BLaER1 (cell line): ENCODE measurements around the gene E2F1.
"Not testable (repeated sequence)": the region's sequence is repeated elsewhere in the genome, so short reads cannot be mapped to it uniquely, and the experiment has no call there.

Source experiments
- H3K27ac ChIP-seq: shearing (Covaris generic); formaldehyde crosslinking; 2 replicates; pipeline ENCODE4 v1.8.1; 2022
- H3K27me3 ChIP-seq: shearing (Covaris generic); formaldehyde crosslinking; 2 replicates; pipeline ENCODE4 v1.8.1; 2022
- H3K36me3 ChIP-seq: shearing (Covaris generic); formaldehyde crosslinking; 2 replicates; pipeline ENCODE4 v1.8.1; 2022
- H3K4me1 ChIP-seq: shearing (Covaris generic); formaldehyde crosslinking; 2 replicates; pipeline ENCODE4 v1.8.1; 2022
- H3K4me2 ChIP-seq: shearing (Covaris generic); formaldehyde crosslinking; 2 replicates; pipeline ENCODE4 v1.8.1; 2022
- H3K4me3 ChIP-seq: shearing (Covaris generic); formaldehyde crosslinking; 2 replicates; pipeline ENCODE4 v1.8.1; 2022
- H3K9ac ChIP-seq: shearing (Covaris generic); formaldehyde crosslinking; 2 replicates; pipeline ENCODE4 v1.8.1; 2022
- H3K9me3 ChIP-seq: shearing (Covaris generic); formaldehyde crosslinking; 2 replicates; pipeline ENCODE4 v1.8.1; 2022
- H4K20me1 ChIP-seq: shearing (Covaris generic); formaldehyde crosslinking; 2 replicates; pipeline ENCODE4 v1.8.1; 2022
- Cebpa-rat ChIP-seq: shearing (Covaris generic); IDR thresholded peaks from 2 replicates; pipeline ENCODE4 v1.8.1; 2022

E2F1 gene

DNA sequence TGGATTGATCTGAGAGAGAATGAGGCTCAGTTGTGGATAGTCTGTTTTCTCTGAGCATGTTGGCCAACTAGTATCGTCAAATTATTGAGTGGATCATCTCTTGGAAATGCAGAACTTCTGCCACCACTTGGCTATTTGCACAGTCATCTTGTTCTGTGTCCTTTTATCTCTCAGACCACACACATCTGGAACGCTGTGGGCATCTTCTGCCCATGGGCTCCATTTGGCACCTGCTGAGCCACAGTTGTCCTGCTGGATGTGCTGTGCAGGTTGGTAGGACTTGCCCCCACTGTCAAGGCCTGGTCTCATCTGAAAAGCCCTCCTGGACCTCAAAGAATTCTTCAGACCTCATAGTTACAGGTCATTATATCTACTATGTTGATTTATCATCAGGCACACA is 40.8 kb downstream of the E2F1 start:
- H4K20me1 ChIP-seq = peaks cover 39% of the 10 kb centered on the region
- no peak overlapping the region for H3K4me3 ChIP-seq
- no peaks in the 10 kb centered on the region for H3K9me3 ChIP-seq
- peaks cover 24% of the 10 kb centered on the region for H3K4me1 ChIP-seq
- peaks cover 68% of the 10 kb centered on the region for H3K36me3 ChIP-seq
- H3K9ac ChIP-seq = no peak overlapping the region
- no peak for TF ChIP-seq Cebpa-rat
- no peak overlapping the region for H3K4me2 ChIP-seq
- no peak overlapping the region for H3K27ac ChIP-seq
- H3K27me3 ChIP-seq = no peaks in the 10 kb centered on the region

DNA sequence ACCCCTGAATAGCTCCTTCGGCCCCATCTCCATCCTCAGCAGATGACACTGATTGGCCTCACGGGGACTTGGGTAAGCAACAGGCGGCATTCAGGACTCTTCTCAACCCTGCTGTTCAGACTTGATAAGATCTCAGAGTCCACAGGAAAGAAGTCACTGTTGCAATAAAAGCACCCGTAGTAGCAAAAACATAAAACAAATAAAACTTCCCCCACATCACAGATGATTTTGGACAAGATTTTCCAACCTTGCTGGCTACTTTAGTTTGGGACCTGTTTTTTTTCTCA is 41.2 kb downstream of the E2F1 start:
- H4K20me1 ChIP-seq = peaks cover 39% of the 10 kb centered on the region
- H3K4me1 ChIP-seq = peaks cover 24% of the 10 kb centered on the region
- no peaks in the 10 kb centered on the region for H3K27me3 ChIP-seq
- TF ChIP-seq Cebpa-rat = no peak
- no peak overlapping the region for H3K27ac ChIP-seq
- no peak overlapping the region for H3K9ac ChIP-seq
- H3K9me3 ChIP-seq = no peaks in the 10 kb centered on the region
- no peak overlapping the region for H3K4me3 ChIP-seq
- peaks cover 72% of the 10 kb centered on the region for H3K36me3 ChIP-seq
- H3K4me2 ChIP-seq = no peak overlapping the region

- Histone ChIP-seq H3K27me3 (no peaks in the 10 kb centered on the region), H4K20me1 (peaks cover 39% of the 10 kb centered on the region), H3K4me3 (no peak overlapping the region), H3K36me3 (peaks cover 77% of the 10 kb centered on the region), H3K4me2 (no peak overlapping the region), H3K27ac (no peak overlapping the region), H3K9me3 (no peaks in the 10 kb centered on the region), H3K4me1 (peaks cover 24% of the 10 kb centered on the region), H3K9ac (no peak overlapping the region)
- no peak for TF ChIP-seq Cebpa-rat
These were observed 41.7 kb downstream of the E2F1 start for GRCh38 chr20:33644313-33645071.

- no peak for TF ChIP-seq Cebpa-rat
- H3K27me3 ChIP-seq = no peaks in the 10 kb centered on the region
- no peak overlapping the region for H3K27ac ChIP-seq
- no peak overlapping the region for H3K9ac ChIP-seq
- H4K20me1 ChIP-seq = 0 out of 2 replicates have a peak, but pooled peaks cover 9% of the 10 kb centered on the region
- no peaks in the 10 kb centered on the region for H3K9me3 ChIP-seq
- no peak overlapping the region for H3K4me3 ChIP-seq
- H3K36me3 ChIP-seq = peaks cover 83% of the 10 kb centered on the region
- no peaks in the 10 kb centered on the region for H3K4me1 ChIP-seq
- H3K4me2 ChIP-seq = no peak overlapping the region
These were observed 45.9 kb downstream of the E2F1 start for GRCh38 chr20:33640287-33640686.

DNA sequence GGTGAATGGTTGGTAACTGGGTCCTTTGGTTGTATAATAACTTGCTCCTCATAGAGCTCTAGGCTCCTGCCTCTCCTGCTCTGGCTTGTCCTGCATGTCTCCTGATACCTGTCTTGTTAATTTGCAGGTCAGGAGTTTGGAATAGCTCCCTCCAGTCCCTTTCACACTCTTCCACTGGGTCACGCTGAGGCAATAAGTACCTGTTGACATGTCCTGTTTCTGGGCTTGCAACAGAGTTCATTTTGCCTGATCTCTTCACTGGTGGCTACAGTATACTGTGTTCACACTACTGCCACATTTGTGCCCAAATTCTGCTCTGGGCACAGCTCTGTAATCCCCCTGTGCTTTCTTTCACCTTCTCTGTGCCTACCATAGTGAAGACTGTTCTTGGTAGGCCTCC is 49.4 kb downstream of the E2F1 start:
- H3K27me3 ChIP-seq = no peaks in the 10 kb centered on the region
- no peak overlapping the region for H3K4me3 ChIP-seq
- H3K9me3 ChIP-seq = no peaks in the 10 kb centered on the region
- H3K36me3 ChIP-seq = peaks cover 77% of the 10 kb centered on the region
- H3K4me2 ChIP-seq = no peak overlapping the region
- no peak overlapping the region for H3K9ac ChIP-seq
- H3K27ac ChIP-seq = no peak overlapping the region
- no peak for TF ChIP-seq Cebpa-rat
- H4K20me1 ChIP-seq = no peaks in the 10 kb centered on the region
- no peaks in the 10 kb centered on the region for H3K4me1 ChIP-seq

GRCh38 chr20:33635341-33635740 is 50.8 kb downstream of the E2F1 start:
- H3K27ac ChIP-seq = no peak overlapping the region
- no peak overlapping the region for H3K9ac ChIP-seq
- no peaks in the 10 kb centered on the region for H3K27me3 ChIP-seq
- H3K4me2 ChIP-seq = no peak overlapping the region
- no peak for TF ChIP-seq Cebpa-rat
- no peaks in the 10 kb centered on the region for H4K20me1 ChIP-seq
- H3K36me3 ChIP-seq = peaks cover 77% of the 10 kb centered on the region
- H3K4me3 ChIP-seq = no peak overlapping the region
- H3K4me1 ChIP-seq = no peaks in the 10 kb centered on the region
- H3K9me3 ChIP-seq = no peaks in the 10 kb centered on the region

DNA sequence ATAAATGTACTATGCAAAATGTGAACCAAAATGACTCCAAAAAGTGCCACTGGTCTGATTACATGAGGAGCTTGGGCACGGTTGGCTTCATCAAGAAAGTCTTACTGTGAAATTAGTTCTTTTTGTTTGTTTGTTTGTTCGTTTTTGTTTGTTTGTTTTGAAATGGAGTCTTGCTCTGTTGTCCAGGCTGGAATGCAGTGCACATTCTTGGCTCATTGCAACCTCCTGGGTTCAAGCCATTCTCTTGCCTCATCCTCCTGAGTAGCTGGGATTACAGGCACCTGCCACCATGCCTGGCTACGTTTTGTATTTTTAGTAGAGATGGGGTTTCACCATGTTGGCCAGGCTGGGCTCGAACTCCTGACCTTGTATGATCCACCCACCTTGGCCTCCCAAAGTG is 54.3 kb downstream of the E2F1 start:
- not testable (repeated sequence) for H3K9ac ChIP-seq, H3K4me1 ChIP-seq, H4K20me1 ChIP-seq, H3K9me3 ChIP-seq, H3K4me3 ChIP-seq, H3K27me3 ChIP-seq, H3K27ac ChIP-seq, H3K4me2 ChIP-seq
- peaks cover 76% of the 10 kb centered on the region for H3K36me3 ChIP-seq

GRCh38 chr20:33630507-33630906 is 55.7 kb downstream of the E2F1 start:
- no peak for TF ChIP-seq Cebpa-rat
- no peak overlapping the region for H3K4me3 ChIP-seq
- H3K4me2 ChIP-seq = no peak overlapping the region
- H3K9ac ChIP-seq = no peak overlapping the region
- H3K4me1 ChIP-seq = no peaks in the 10 kb centered on the region
- H3K9me3 ChIP-seq = no peaks in the 10 kb centered on the region
- no peaks in the 10 kb centered on the region for H3K27me3 ChIP-seq
- no peaks in the 10 kb centered on the region for H4K20me1 ChIP-seq
- no peak overlapping the region for H3K27ac ChIP-seq
- H3K36me3 ChIP-seq = peaks cover 85% of the 10 kb centered on the region

DNA sequence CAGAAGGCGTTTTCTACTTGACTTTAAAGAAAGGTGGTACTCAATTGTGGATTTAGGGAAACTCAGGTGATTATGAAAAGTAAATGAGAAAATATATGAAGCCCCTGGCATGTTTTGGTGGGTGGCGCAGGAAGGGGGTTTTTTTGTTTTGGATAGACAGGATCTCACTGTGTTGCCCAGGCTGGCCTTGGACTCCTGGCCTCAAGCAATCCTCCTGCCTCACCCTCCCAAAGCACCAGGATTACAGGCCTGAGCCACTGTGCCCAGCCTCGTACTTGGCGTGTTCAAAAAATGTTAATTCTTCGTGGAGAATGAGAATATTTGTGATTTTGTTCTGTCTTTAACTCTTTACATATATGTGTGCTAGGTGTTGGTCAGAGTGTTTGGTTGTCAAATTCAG is 56.2 kb downstream of the E2F1 start:
- Histone ChIP-seq H3K27me3 (no peaks in the 10 kb centered on the region), H4K20me1 (no peaks in the 10 kb centered on the region), H3K9me3 (no peaks in the 10 kb centered on the region), H3K4me3 (no peak overlapping the region), H3K36me3 (peaks cover 90% of the 10 kb centered on the region), H3K4me2 (no peak overlapping the region), H3K9ac (no peak overlapping the region), H3K27ac (no peak overlapping the region), H3K4me1 (no peaks in the 10 kb centered on the region)
- no peak for TF ChIP-seq Cebpa-rat

- TF ChIP-seq Cebpa-rat = no peak
These were observed 56.7 kb downstream of the E2F1 start for GRCh38 chr20:33629533-33629932.

More at GRCh38 chr20:33629533-33629932, 56.7 kb downstream of the E2F1 start:
- H3K4me3 ChIP-seq = no peak overlapping the region
- H3K27ac ChIP-seq = no peak overlapping the region
- H3K4me1 ChIP-seq = no peaks in the 10 kb centered on the region
- no peak overlapping the region for H3K9ac ChIP-seq
- H3K9me3 ChIP-seq = no peaks in the 10 kb centered on the region
- peaks cover 94% of the 10 kb centered on the region for H3K36me3 ChIP-seq
- H3K4me2 ChIP-seq = no peak overlapping the region
- no peaks in the 10 kb centered on the region for H3K27me3 ChIP-seq
- H4K20me1 ChIP-seq = no peaks in the 10 kb centered on the region
